GM21528 (cell line): ENCODE results near the gene CDC123.
A peak's percentile ranks its signal among the peaks of the same experiment; 100 is the strongest.
"Not testable (repeated sequence)": the region's sequence is repeated elsewhere in the genome, so short reads cannot be mapped to it uniquely, and the experiment has no call there.

ENCODE experiments used
- ATAC-seq: cut with Tn5 transposase; IDR thresholded peaks from one replicate; pipeline ENCODE4 v1.9.1; 2021; ENCODE audit warnings: mild to moderate bottlenecking, moderate library complexity; ENCODE audit not compliant: unreplicated experiment, low FRiP score

The CDC123 gene, protein sequence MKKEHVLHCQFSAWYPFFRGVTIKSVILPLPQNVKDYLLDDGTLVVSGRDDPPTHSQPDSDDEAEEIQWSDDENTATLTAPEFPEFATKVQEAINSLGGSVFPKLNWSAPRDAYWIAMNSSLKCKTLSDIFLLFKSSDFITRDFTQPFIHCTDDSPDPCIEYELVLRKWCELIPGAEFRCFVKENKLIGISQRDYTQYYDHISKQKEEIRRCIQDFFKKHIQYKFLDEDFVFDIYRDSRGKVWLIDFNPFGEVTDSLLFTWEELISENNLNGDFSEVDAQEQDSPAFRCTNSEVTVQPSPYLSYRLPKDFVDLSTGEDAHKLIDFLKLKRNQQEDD

DNA sequence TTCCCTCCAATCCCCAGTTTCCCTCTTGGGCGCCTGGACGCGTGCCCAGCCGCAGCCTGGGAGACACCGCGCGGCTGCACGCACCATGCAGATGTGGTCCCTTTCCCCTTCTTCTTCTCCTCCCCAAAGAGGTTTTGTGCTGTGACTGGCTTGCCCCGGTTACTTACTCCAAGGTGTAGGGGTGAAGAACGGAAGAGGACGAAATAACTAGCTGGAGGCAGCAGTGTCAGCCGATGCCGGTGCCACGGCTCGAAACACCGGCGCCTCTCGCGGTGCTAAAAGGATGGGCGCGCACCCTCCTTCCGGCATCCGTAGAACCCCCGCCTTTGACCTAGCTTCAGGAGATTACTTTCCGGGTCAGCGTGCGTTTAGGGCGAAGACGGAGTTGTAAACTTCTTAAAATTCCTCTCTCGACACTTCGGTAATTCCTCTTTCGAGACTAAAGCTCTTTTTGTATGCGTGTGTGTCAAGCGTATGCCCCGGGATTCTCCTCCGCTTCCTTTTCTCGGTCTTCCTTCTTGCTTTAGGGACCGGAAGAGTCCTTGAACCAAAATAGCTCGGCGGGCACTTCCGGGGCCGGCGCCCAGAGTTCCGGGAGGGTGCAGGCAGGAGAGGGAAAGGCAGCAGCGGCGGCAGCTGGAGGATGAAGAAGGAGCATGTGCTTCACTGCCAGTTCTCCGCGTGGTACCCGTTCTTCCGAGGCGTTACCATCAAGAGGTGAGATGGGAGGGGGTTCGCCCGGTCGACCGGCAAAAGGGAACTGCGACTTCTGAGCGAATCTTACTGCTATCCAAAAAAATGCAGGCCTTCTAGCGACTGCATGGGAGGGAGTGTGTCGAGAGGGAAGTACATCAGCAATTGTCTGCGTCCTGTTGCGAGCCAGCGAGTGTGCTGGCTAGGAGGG lies at the start of gene CDC123, which contains the start of gene NUDT5:
Gene CDC123 (plus strand): TSS at position 586 of the 904 bp plus-strand sequence. CDS start 58 bp downstream, at position 644.
Gene NUDT5 (minus strand): TSS at position 289 of the 904 bp plus-strand sequence. CDS start 9,600 bp downstream, outside the sequence.
- peak; percentile 88 for ATAC-seq

DNA sequence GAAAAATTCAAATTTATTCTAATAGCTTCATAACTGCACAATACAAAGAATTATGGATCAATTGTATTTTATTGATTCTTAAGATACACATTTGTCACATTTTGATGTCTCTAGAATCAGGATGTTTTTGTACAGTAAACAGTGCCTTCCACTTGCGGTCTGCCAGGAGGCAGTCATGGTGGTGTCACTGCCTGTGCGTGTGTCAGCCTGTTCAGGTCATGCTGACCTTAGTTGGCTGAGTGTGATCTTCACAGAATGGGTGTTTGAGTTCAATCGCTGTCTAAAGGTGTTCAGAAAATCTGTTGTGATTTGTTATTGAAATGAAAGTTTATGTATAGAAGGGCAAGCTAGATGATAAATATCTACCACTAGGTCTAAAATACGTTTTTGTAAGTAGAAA lies 45.8 kb upstream of the CDC123 start:
- no peak for ATAC-seq

DNA sequence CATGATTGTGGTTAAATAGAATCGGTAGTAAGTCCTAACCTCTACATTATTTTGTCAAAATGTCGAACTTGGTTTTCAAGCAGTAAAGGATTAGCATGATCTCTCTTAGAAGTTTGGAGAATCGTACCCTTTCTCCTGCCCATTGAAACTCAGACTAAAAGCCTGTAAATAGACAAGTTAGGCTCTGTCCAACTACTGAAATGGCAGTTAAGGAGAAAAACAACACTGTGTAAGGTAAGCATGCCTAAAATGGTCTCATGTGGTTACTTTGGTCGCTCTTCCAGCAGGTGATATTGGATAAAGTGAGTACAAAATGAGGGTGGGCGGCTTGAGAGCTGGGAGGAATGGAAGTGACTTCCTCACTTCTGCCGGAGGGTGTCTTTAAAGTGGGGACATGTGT lies 41.5 kb upstream of the CDC123 start:
- ATAC-seq = no peak

DNA sequence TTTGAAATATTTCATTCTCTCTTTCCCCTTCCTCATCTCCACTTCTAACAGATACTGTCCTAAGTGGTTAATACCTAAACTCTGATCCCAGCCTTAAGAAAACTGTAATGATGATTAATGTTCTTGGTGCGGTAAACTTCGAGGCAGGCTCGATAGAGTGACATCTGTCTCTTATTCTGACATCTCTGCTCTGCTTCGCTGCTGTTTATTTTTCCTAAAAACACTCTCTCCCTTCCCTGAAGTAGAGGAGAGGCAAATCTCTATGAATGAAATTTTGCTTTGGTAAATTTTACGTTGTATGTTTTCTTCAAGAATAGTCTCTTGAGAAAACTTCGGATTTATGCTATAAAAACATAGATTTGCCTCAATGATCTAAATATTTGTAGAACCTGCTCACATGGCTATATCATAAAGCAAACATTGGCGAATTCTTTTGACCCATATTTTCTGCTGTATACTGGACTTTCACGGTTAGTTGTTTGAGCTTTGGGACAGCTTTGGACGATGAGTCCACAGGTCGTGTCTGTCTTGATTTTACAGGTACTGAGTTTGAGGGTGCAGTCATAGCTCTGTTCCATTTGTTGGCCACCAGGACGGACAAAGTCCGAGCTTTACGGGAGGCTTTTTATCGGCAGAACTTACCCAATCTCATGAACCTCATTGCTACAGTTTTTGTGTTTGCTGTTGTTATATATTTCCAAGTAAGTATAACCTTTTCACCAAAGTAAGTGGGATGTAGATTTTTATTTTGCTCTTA lies 39.4 kb upstream of the CDC123 start:
- no peak for ATAC-seq

DNA sequence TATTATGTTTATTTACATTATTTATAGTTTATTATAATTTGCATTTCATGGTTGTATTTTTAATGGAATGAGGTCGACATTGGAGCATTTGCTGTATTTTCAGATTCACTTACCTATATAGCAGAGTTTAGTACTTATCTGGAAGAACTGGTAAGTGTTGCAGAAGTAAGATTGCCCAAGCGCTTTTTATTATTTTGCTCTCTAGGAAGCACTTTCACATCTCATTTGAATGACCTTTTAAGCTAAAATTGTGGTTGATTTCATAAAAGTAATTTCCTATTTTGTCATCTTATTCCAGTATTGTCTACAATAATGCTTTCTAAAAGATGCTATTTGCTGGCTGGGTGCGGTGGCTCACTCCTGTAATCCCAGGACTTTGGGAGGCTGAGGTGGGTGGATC lies 37.9 kb upstream of the CDC123 start:
- no peak for ATAC-seq

DNA sequence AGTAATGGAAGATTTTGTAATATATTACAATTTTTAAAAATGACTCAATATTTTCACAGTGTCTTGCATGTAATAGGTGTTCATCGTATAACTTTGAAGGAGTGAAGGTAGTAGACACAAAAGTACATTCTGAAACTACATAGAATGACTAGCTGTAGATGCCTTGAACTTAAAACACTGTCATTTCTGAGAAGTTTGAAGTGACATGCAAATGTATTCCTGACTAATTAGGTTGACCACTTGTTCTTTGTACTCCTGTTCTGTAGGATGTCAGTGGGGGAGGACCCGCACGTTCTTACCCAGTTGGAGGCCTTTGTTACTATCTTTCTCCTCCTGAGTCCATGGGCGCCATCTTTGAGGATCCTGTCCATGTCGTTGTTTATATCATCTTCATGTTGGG lies 35.3 kb upstream of the CDC123 start:
- ATAC-seq = no peak

DNA sequence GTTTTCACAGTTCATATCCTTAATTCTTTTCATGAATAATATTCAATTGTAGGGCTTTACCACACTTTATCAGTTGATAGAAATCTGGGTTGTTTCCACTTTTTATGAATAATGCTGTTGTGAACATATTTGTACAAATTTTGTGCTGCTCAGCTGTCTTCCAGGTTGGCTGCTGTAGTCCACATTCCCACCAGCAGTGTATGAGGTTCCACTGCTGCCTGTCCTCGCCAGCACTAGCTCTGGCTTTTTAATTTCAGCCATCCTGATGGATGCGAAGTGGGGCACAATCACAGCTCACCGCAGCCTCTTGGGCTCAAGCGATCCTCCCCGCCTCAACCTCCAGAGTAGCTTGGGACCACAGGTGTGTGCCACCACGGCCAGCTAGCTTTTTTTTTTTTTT lies 33.1 kb upstream of the CDC123 start:
- ATAC-seq = no peak

DNA sequence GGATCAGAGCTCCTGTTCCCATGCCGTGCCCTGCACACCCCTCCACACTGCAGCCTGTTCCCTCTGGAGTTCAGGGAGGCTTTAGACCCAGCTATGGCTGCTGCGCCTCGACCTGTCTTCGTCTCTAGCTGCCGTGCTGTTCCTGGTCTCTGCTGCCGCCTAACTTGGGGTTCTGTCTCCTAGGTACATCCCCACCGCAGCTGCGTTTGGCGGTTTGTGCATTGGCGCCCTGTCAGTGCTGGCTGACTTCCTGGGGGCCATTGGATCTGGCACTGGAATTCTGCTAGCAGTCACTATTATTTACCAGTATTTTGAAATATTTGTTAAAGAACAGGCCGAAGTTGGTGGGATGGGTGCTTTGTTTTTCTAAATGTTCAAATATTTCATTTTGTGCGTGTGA lies 31.9 kb upstream of the CDC123 start:
- no peak for ATAC-seq

DNA sequence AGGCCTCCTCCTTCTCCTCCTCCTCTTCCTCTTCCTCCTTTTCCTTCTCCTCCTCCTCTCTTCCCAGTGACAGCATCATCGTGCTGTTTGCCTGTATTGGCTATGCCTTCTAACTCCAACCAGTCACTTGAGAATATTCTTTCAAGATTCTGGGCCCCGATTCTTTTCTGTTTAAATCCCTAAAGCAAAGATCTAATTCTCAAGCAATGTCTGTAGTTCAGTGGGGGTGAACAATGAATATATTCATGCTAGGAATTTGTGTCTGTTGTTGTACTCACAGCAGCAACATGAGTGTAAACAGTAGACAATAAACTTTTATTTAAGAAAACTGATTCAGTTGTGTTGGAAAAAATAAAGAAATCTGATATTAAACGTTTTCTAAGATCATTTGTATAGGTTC lies 31.0 kb upstream of the CDC123 start:
- no peak for ATAC-seq

DNA sequence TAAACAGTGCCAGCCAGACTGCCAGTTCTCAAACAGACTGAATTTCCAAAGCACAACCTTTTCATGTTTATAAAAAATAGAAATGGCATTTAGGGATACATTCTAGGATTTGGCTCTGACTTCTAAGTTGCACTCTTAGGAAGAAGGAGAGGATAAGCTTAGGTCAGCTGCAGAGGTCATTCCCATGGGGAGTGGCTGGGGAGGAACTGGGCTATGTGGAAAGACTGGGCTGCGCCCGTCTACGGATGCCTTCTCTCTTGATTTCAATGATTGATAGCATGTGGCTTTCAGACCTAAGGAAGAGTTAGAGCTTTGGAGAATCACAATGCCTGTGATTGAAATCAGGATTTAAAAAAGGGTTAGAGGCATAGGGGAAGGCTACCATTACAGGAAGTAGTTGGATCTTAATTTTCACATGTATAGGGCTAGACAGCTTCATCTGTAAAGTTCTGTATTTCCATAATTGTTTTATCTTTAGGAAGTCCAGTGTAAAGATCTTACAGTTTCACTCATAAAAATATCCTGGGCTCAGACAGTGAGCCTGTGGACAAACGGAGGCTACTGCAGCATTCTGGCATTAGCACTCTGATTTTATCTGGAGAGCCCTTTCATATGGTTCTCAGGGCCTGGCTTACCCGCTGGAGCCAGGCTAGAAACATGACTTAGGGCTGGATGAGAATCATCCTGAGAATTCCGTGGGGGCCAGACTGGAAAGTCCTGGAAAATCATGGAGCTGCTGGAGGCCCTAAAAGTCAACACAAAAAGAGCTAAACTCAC lies 29.8 kb upstream of the CDC123 start:
- ATAC-seq = no peak

DNA sequence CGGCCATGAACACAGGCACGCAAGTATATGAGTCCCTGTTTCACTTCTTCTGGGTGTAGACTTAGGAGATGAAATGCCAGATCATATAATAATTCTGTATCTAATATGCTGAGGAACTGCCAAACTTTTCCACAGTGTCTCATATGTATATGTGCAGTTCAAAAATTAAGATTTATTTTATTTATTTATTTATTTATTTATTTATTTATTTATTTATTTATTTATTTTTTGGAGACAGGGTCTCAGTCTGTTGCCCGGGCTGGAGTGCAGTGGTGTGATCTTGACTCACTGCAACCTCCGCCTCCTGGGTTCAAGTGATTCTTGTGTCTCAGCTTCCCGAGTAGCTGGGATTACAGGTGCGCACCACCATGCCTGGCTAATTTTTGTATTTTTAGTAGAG lies 24.5 kb upstream of the CDC123 start:
- ATAC-seq = not testable (repeated sequence)

DNA sequence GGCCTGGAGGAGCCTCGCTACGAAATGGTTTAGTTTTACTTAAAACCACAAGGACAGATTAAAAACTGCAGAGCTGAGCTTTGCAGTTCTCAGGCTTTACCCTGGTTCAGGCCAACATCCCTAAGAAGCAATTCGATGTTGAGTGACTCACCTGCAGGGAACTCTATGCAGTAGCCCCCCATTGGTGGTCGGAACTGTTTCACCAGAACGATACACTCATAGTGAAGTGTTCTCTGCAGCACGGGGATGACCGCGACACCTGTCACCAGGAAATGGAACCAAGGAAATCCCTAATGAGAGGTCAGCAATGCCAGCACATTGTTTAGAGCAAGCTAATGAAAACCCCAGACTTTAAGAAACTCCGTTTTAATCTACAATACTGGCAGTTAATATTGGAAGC lies 18.3 kb upstream of the CDC123 start:
- ATAC-seq = no peak

DNA sequence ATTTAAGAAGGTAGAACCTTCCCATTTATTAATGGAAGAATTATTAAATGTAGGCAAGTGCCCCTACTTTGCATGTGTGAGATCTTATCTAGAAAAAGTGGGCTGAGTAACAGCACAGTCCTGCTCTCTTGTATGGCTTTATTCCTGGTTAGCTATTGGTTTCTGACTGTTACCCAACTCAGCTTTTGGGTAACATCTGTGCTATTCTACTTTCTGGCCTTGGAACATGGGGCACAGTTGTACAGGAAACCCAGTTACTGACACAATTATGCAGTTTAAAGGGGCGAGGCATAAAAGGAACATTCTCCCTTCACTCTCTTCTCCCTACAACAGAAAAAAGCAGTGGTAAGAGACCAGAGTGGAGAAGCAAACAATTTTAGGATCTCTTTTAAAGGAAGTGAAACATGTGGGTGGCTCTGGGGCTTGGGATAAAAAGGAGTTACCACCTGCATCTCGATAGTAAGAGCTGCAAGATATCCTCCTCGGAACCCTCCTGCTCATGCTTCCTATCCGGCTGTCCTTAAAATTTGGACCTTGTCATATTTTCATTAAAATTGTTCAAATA lies 16.3 kb upstream of the CDC123 start:
- no peak for ATAC-seq

DNA sequence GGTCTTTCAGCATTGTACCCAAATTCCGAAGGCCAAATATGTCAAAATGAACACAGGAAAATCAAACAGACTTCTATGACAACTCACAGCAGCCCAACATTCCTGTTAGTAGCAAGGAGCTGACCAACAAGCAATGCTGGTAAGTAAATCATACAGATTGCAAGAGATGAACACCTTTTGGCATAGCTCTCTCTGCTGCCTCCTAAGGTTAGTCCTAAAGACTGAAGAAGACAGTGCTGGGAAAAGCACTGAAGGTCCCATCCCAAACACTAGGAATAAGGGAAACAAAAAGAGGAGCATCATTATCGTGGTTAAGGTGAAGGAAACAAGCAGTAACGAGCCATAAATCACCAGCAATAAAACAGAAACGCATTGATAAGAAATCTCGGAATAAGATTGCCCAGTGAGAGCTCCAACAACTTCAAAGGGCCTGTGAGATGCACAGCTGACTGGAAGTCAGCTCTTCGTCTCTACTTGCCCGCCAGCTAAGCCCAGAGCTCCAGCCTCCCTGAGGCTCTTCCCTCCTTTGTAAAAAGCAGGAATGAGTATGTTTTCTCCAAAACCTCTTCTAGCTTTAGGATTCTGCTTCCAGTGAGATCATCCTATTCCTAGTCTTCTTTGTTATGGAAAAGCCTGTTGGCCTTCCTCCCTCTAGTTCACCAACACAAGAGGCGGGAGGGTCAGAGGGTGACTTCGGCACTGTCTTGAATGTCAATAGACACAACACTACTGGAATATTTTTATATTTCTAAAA lies 15.6 kb upstream of the CDC123 start:
- ATAC-seq = no peak

DNA sequence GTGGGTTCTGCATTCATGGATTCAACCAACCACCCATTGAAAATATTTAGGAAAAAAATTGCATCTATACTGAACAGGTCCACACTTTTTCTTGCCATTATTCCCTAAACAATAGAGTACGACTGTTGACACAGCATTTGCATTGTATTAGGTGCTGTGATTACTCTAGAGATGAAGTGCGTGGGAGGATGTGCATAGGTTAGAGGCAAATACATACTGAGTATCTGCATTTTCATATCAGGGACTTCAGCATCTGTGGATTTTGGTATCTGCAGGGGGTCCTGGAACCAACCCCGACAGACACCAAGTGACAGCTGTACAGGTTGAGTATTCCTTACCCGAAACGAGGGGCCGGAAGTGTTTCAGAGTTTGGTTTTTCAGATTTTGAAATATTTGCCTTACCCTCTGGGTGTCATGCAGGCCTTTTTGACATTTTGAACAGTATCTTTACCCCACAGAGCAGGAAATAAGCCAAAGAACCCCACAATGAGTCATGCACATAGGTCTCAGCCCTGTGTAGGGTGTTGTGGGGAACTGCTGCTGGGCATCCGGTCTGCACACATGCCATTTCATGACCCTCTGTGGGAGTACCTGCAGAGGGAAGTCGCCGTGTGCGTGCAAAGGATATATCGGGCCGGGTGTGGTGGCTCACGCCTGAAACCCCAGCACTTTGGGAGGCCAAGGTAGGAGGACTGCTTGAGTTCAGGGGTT lies 14.8 kb upstream of the CDC123 start:
- ATAC-seq = no peak

DNA sequence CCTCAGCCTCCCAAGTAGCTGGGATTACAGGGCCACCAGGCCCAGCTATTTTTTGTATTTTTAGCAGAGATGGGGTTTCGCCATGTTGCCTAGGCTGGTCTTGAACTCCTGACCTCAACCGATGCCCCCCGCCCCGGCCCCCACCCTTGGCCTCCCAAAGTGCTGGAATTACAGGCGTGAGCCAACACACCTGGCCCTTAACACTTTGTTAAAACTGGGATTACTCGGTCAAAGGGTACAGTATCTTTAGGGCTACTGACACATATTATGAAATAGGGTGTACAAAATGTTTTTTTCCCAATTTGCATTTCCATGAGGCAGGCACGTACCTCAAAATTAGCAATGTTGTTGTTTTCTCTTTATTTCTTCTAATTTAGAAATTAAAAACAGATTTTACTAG lies 11.8 kb upstream of the CDC123 start:
- no peak for ATAC-seq

DNA sequence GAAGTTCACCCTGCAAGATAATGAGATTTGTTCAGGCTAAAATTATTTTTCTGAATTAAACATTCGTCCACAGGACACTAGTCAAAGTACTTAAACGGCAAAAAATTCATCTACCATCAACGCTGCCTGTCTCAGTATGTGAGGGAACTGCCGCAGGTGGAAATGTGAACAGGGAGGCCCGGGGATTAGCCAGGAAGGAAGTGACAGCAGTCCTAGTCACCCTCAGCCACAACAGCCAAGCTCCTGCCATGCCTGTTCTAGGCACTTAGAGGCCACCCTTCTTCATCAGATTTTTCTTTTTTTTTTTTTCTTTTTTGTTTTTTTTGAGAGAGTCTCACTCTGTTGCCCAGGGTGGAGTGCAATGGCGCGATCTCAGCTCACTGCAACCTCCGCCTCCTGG lies 9.7 kb upstream of the CDC123 start:
- ATAC-seq = no peak

DNA sequence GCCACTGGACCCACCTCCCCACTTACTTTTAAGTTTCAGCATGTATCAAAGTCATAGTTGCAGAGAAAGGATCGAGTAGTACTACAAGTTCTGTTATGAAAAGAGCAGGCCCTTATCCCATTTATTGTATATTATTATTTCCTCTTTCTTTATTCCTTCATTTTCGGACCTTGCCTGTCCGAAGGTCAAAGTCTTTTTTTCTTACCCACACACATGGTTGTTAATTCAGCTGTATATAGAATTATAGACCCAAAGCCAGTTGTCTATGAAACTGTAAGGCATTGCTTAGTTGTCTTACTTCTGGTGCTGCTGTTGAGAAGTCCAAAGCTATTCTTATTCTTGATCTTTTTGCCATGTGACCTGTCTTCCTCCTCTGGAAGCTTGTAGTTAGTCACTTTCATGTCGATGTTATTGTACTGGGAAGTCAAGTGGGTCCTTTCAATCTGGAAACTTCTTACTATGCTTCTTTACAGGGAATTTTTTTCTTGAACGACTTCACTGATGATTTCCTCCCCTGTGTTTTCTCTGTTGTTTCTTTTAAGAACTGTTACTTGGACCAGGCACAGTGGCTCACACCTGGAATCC lies 8.6 kb upstream of the CDC123 start:
- no peak for ATAC-seq
